HepG2 (cell line): ENCODE data around the gene NOS1AP. TPM values are rescaled to one million over a fixed set of nuclear protein-coding genes. Genes with fewer than 3 reads are reported as not detected.

ENCODE experiments used
- ARID2 ChIP-seq: sonication (generic); formaldehyde crosslinking; IDR thresholded peaks from 2 replicates; pipeline ENCODE4 v1.8.1; 2022; ENCODE audit warnings: mild to moderate bottlenecking, missing genetic modification reagents, borderline replicate concordance
- EEA1 ChIP-seq: sonication (generic); formaldehyde crosslinking; IDR thresholded peaks from 2 replicates; pipeline ENCODE4 v1.5.1; 2020; ENCODE audit warnings: mild to moderate bottlenecking, missing genetic modification reagents, borderline replicate concordance
- ELF1 ChIP-seq: sonication (generic); formaldehyde crosslinking; IDR thresholded peaks from 2 replicates; pipeline ENCODE4 v1.4.0; 2020; ENCODE audit warnings: missing genetic modification reagents
- KDM5A ChIP-seq: fragments of 200-600 bp; sonication (generic); IDR thresholded peaks from 2 replicates; pipeline ENCODE4 v1.7.0; 2018; ENCODE audit warnings: antibody characterized with exemption, mild to moderate bottlenecking, low read length, borderline replicate concordance
- KLF6 ChIP-seq: IDR thresholded peaks from 2 replicates; pipeline ENCODE4 v1.8.0; 2016; ENCODE audit warnings: missing biosample characterization, missing genetic modification reagents
- KMT2A ChIP-seq: sonication (generic); formaldehyde crosslinking; IDR thresholded peaks from 2 replicates; pipeline ENCODE4 v1.4.0; 2020; ENCODE audit warnings: missing genetic modification reagents
- MAFG ChIP-seq: sonication (generic); formaldehyde crosslinking; IDR thresholded peaks from 2 replicates; pipeline ENCODE4 v1.5.1; 2020; ENCODE audit warnings: mild to moderate bottlenecking, missing genetic modification reagents
- MED1 ChIP-seq: sonication (generic); formaldehyde crosslinking; IDR thresholded peaks from 2 replicates; pipeline ENCODE4 v1.4.0; 2020; ENCODE audit warnings: missing genetic modification reagents
- NCOA2 ChIP-seq: sonication (generic); formaldehyde crosslinking; IDR thresholded peaks from 2 replicates; pipeline ENCODE4 v1.8.0; 2022; ENCODE audit warnings: inconsistent platforms
- NR2C2 ChIP-seq: sonication (generic); formaldehyde crosslinking; IDR thresholded peaks from 2 replicates; pipeline ENCODE4 v1.4.0; 2020; ENCODE audit warnings: missing genetic modification reagents, mild to moderate bottlenecking, moderate library complexity, borderline replicate concordance
- PTBP1 ChIP-seq: fragments of 200-400 bp; formaldehyde crosslinking; IDR thresholded peaks from 2 replicates; pipeline ENCODE4 v1.6.1; 2018; ENCODE audit warnings: low read length, low read depth; ENCODE audit not compliant: poor library complexity, severe bottlenecking
- TBP ChIP-seq: sonication (generic); formaldehyde crosslinking; IDR thresholded peaks from 2 replicates; pipeline ENCODE4 v1.5.0; 2020; ENCODE audit warnings: missing genetic modification reagents
- TCF7L2 ChIP-seq: IDR thresholded peaks from 2 replicates; pipeline ENCODE4 v1.6.1; 2011; ENCODE audit warnings: mild to moderate bottlenecking, low read depth, low read length, moderate library complexity
- THYN1 ChIP-seq: sonication (generic); formaldehyde crosslinking; IDR thresholded peaks from 2 replicates; pipeline ENCODE4 v1.8.1; 2023; ENCODE audit warnings: low read depth, mild to moderate bottlenecking, moderate library complexity, missing genetic modification reagents, borderline replicate concordance
- ZFAT ChIP-seq: sonication (generic); formaldehyde crosslinking; conservative IDR thresholded peaks from 2 replicates; pipeline ENCODE4 v1.8.1; 2023; ENCODE audit warnings: missing genetic modification reagents, inconsistent platforms
- ZNF367 ChIP-seq: sonication (generic); formaldehyde crosslinking; IDR thresholded peaks from 2 replicates; pipeline ENCODE4 v1.4.0; 2020; ENCODE audit warnings: missing genetic modification reagents, borderline replicate concordance
- ZNF713 ChIP-seq: sonication (generic); formaldehyde crosslinking; IDR thresholded peaks from 2 replicates; pipeline ENCODE4 v1.4.0; 2020; ENCODE audit warnings: mild to moderate bottlenecking, missing genetic modification reagents
- polyA plus RNA-seq, 8 experiments: library from polyadenylated mRNA; depleted of rRNA in 3 of 8; stranded (reverse) in 7 of 8; unstranded in 1 of 8; fragments of >200 nt; fragmentation: Illumina TruSeq in 4 of 8; extraction: Trizol in 4 of 8; gene quantifications; 2 replicates each; pipeline versions ENCODE4 v1.2.1 to v1.2.3, GENCODE V29; 2011 to 2016; ENCODE audit warnings: low read depth in 4 of 8, missing spikeins in 1 of 8, mixed read lengths in 1 of 8; ENCODE audit not compliant: insufficient read depth in 1 of 8
- total RNA-seq, 5 experiments: library from RNA; depleted of rRNA; stranded (reverse); fragments of >200 nt; fragmentation: Illumina TruSeq; extraction: Trizol; gene quantifications; 2 replicates each; pipeline ENCODE4 v1.2.3, GENCODE V29; 2016; ENCODE audit warnings: low read depth in 1 of 5
- TF ChIP-seq, protein P1 (sequence below): sonication (generic); formaldehyde crosslinking; IDR thresholded peaks from one replicate; pipeline ENCODE4 v1.5.1; 2020; ENCODE audit warnings: mild to moderate bottlenecking, missing genetic modification reagents; ENCODE audit errors: not compliant biosample characterization
- TF ChIP-seq, protein P2 (sequence below): IDR thresholded peaks from 2 replicates; pipeline ENCODE4 v1.6.1; 2016
- TF ChIP-seq, protein P3 (sequence below): sonication (generic); formaldehyde crosslinking; IDR thresholded peaks from 2 replicates; pipeline ENCODE4 v1.4.0; 2020; ENCODE audit warnings: missing genetic modification reagents, borderline replicate concordance

Gene NOS1AP
- total and polyA plus RNA-seq, 2 of the 13 experiments (the other 11 are each of a cell fraction or from before 2014, with no cell fraction given) = 2.0 to 3.3 TPM

DNA sequence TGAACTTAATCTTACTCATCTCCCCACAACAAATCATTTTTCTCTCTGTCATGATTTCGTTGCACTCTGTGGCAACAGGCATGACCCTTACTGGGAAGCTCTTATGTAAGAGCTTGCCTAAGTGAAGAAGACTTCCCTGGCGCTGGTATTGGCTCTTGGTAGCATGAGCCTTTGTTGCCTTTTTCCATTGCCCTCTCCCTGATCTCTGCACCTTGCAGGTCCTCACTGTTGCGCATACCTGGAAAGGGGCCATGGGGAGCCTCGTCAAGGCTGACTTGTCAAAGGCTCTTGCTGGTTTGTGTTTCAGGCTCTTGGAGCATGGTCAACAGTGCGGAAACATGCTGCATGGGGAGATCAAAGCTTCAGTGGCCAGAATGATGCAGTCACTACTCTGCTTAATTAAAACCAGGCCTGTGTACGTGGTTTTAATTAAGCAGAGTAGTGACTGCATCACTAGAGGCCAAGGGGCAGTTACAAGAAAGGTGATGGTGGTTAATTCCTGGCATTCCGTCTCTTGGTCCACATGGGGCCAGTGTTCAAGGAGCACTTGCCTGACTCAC lies 165.8 kb downstream of the NOS1AP start (continued):
- TF ChIP-seq NCOA2 (CRISPR knock-in tag) (peak; percentile 80), KMT2A (CRISPR knock-in tag) (0 out of 2 replicates have a peak, but pooled peaks have one; percentile 43), ZNF713 (CRISPR knock-in tag) (no peak), ZFAT (CRISPR knock-in tag) (no peak), ELF1 (CRISPR knock-in tag) (peak; percentile 59), NR2C2 (0 out of 2 replicates have a peak, but pooled peaks have one; percentile 44), THYN1 (CRISPR knock-in tag) (no peak), ZNF367 (CRISPR knock-in tag) (no peak), EEA1 (CRISPR knock-in tag) (no peak), KDM5A (no peak), TCF7L2 (no peak), MAFG (CRISPR knock-in tag) (no peak), KLF6 (CRISPR knock-in tag) (no peak), MED1 (CRISPR knock-in tag) (peak; percentile 83), ARID2 (CRISPR knock-in tag) (no peak), TBP (no peak), PTBP1 (no peak)
- TF ChIP-seq, protein P1, sequence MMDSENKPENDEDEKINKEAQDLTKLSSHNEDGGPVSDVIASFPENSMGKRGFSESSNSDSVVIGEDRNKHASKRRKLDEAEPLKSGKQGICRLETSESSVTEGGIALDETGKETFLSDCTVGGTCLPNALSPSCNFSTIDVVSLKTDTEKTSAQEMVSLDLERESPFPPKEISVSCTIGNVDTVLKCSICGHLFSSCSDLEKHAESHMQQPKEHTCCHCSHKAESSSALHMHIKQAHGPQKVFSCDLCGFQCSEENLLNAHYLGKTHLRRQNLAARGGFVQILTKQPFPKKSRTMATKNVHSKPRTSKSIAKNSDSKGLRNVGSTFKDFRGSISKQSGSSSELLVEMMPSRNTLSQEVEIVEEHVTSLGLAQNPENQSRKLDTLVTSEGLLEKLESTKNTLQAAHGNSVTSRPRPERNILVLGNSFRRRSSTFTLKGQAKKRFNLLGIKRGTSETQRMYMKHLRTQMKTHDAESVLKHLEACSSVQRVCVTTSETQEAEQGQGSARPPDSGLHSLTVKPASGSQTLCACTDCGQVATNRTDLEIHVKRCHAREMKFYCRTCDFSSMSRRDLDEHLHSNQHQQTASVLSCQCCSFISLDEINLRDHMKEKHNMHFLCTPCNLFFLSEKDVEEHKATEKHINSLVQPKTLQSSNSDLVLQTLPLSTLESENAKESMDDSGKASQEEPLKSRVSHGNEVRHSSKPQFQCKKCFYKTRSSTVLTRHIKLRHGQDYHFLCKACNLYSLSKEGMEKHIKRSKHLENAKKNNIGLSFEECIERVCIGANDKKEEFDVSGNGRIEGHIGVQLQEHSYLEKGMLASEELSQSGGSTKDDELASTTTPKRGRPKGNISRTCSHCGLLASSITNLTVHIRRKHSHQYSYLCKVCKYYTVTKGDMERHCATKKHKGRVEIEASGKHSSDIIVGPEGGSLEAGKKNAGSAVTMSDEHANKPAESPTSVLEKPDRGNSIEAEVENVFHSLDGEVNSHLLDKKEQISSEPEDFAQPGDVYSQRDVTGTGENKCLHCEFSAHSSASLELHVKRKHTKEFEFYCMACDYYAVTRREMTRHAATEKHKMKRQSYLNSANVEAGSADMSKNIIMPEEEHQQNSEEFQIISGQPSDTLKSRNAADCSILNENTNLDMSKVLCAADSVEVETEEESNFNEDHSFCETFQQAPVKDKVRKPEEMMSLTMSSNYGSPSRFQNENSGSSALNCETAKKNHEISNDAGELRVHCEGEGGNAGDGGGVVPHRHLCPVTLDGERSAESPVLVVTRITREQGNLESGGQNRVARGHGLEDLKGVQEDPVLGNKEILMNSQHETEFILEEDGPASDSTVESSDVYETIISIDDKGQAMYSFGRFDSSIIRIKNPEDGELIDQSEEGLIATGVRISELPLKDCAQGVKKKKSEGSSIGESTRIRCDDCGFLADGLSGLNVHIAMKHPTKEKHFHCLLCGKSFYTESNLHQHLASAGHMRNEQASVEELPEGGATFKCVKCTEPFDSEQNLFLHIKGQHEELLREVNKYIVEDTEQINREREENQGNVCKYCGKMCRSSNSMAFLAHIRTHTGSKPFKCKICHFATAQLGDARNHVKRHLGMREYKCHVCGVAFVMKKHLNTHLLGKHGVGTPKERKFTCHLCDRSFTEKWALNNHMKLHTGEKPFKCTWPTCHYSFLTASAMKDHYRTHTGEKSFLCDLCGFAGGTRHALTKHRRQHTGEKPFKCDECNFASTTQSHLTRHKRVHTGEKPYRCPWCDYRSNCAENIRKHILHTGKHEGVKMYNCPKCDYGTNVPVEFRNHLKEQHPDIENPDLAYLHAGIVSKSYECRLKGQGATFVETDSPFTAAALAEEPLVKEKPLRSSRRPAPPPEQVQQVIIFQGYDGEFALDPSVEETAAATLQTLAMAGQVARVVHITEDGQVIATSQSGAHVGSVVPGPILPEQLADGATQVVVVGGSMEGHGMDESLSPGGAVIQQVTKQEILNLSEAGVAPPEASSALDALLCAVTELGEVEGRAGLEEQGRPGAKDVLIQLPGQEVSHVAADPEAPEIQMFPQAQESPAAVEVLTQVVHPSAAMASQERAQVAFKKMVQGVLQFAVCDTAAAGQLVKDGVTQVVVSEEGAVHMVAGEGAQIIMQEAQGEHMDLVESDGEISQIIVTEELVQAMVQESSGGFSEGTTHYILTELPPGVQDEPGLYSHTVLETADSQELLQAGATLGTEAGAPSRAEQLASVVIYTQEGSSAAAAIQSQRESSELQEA (CRISPR knock-in tag) = no peak
- TF ChIP-seq, protein P2, sequence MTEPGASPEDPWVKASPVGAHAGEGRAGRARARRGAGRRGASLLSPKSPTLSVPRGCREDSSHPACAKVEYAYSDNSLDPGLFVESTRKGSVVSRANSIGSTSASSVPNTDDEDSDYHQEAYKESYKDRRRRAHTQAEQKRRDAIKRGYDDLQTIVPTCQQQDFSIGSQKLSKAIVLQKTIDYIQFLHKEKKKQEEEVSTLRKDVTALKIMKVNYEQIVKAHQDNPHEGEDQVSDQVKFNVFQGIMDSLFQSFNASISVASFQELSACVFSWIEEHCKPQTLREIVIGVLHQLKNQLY (CRISPR knock-in tag) = no peak
- TF ChIP-seq, protein P3, sequence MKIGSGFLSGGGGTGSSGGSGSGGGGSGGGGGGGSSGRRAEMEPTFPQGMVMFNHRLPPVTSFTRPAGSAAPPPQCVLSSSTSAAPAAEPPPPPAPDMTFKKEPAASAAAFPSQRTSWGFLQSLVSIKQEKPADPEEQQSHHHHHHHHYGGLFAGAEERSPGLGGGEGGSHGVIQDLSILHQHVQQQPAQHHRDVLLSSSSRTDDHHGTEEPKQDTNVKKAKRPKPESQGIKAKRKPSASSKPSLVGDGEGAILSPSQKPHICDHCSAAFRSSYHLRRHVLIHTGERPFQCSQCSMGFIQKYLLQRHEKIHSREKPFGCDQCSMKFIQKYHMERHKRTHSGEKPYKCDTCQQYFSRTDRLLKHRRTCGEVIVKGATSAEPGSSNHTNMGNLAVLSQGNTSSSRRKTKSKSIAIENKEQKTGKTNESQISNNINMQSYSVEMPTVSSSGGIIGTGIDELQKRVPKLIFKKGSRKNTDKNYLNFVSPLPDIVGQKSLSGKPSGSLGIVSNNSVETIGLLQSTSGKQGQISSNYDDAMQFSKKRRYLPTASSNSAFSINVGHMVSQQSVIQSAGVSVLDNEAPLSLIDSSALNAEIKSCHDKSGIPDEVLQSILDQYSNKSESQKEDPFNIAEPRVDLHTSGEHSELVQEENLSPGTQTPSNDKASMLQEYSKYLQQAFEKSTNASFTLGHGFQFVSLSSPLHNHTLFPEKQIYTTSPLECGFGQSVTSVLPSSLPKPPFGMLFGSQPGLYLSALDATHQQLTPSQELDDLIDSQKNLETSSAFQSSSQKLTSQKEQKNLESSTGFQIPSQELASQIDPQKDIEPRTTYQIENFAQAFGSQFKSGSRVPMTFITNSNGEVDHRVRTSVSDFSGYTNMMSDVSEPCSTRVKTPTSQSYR (CRISPR knock-in tag) = peak; percentile 18; the same call in 1 of the 2 replicates
